Neural crest cell (in vitro differentiated cells): Measurements from ENCODE around the gene ZNF124. TPM values are rescaled to one million over a fixed set of nuclear protein-coding genes. Genes with fewer than 3 reads are reported as not detected.

Experiments
- DNase-seq: peaks from one replicate; pipeline ENCODE4 v3.0.0; 2021; ENCODE audit warnings: low read depth, mixed read lengths, low spot score
- H3K27ac Mint-ChIP-seq: one replicate; pipeline ENCODE4 v1.8.0; 2021; ENCODE audit warnings: mild to moderate bottlenecking, mixed read lengths; ENCODE audit not compliant: unreplicated experiment
- H3K27me3 Mint-ChIP-seq: 2 replicates; pipeline ENCODE4 v1.8.0; 2021; ENCODE audit warnings: low read depth, mild to moderate bottlenecking, mixed read lengths
- H3K36me3 Mint-ChIP-seq: 2 replicates; pipeline ENCODE4 v1.8.0; 2021; ENCODE audit warnings: low read depth, mild to moderate bottlenecking, mixed read lengths
- H3K4me1 Mint-ChIP-seq: 2 replicates; pipeline ENCODE4 v1.8.0; 2021; ENCODE audit warnings: mixed read lengths
- H3K4me3 Mint-ChIP-seq: one replicate; pipeline ENCODE4 v1.8.0; 2021; ENCODE audit warnings: mild to moderate bottlenecking, mixed read lengths
- H3K9me3 Mint-ChIP-seq: 2 replicates; pipeline ENCODE4 v1.8.0; 2021; ENCODE audit warnings: mixed read lengths
- CTCF ChIP-seq: fragments of 200-600 bp; sonication (generic); conservative IDR thresholded peaks from 2 replicates; pipeline ENCODE4 v1.5.0; 2021; ENCODE audit warnings: antibody characterized with exemption, mild to moderate bottlenecking
- total RNA-seq: library from RNA; stranded (reverse); gene quantifications from 2 replicates; pipeline ENCODE4 v1.2.1, GENCODE V29; 2021

Gene ZNF124
- total RNA-seq, 1 donor from 2014 or later, result 87.0 TPM

GRCh38 chr1:247114351-247115140 lies 57.3 kb downstream of the ZNF124 start:
- TF ChIP-seq CTCF, result no peak
- peak overlapping the region; percentile 76 for H3K4me3 Mint-ChIP-seq
- H3K27me3 Mint-ChIP-seq, result peaks cover 3% of the 10 kb centered on the region
- no peaks in the 10 kb centered on the region for H3K9me3 Mint-ChIP-seq
- peaks cover 5% of the 10 kb centered on the region for H3K36me3 Mint-ChIP-seq
- H3K27ac Mint-ChIP-seq, result no peak overlapping the region
- DNase-seq, result no peak
- H3K4me1 Mint-ChIP-seq, result peaks cover 10% of the 10 kb centered on the region

- no peak for TF ChIP-seq CTCF
- no peaks in the 10 kb centered on the region for H3K9me3 Mint-ChIP-seq
- peaks cover 10% of the 10 kb centered on the region for H3K4me1 Mint-ChIP-seq
- peaks cover 5% of the 10 kb centered on the region for H3K36me3 Mint-ChIP-seq
- H3K4me3 Mint-ChIP-seq, result peak overlapping the region; percentile 76
- H3K27ac Mint-ChIP-seq, result no peak overlapping the region
- no peak for DNase-seq
- peaks cover 3% of the 10 kb centered on the region for H3K27me3 Mint-ChIP-seq
Observed at GRCh38 chr1:247113733-247114271, 58.0 kb downstream of the ZNF124 start.

- no peak for TF ChIP-seq CTCF
- H3K4me3 Mint-ChIP-seq, result peak overlapping the region; percentile 76
- no peak for DNase-seq
- H3K9me3 Mint-ChIP-seq, result no peaks in the 10 kb centered on the region
- peaks cover 11% of the 10 kb centered on the region for H3K36me3 Mint-ChIP-seq
- peaks cover 10% of the 10 kb centered on the region for H3K4me1 Mint-ChIP-seq
- peaks cover 3% of the 10 kb centered on the region for H3K27me3 Mint-ChIP-seq
- H3K27ac Mint-ChIP-seq, result no peak overlapping the region
Observed at GRCh38 chr1:247113094-247113497, 58.7 kb downstream of the ZNF124 start.

DNA sequence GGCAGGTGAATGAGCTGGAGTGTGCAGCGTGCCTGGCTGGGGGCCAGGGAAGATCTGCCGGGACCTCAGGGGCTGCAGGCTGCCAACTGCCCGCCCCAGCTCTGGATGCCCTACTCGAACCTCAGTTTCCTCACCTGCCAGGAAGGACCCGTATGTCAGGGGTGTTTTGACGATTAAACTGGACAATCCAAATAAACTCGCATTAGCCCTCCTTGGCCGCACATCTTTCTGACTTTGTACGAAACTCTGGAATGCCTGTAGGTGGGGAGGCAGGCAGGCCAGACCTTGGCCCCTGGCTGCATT lies 59.4 kb downstream of the ZNF124 start:
- no peak overlapping the region for H3K27ac Mint-ChIP-seq

GRCh38 chr1:247111700-247112478 lies 59.9 kb downstream of the ZNF124 start:
- peak overlapping the region; percentile 82 for H3K4me3 Mint-ChIP-seq
- no peaks in the 10 kb centered on the region for H3K9me3 Mint-ChIP-seq
- no peak for TF ChIP-seq CTCF
- H3K36me3 Mint-ChIP-seq, result peaks cover 11% of the 10 kb centered on the region
- peaks cover 10% of the 10 kb centered on the region for H3K4me1 Mint-ChIP-seq
- DNase-seq, result peak; percentile 50
- H3K27me3 Mint-ChIP-seq, result peaks cover 3% of the 10 kb centered on the region
- peak overlapping the region; percentile 92 for H3K27ac Mint-ChIP-seq

More for the DNA sequence above, 59.4 kb downstream of the ZNF124 start:
- Mint-ChIP-seq H3K4me3 (peak overlapping the region; percentile 81), H3K4me1 (peaks cover 10% of the 10 kb centered on the region), H3K36me3 (peaks cover 11% of the 10 kb centered on the region), H3K9me3 (no peaks in the 10 kb centered on the region), H3K27me3 (peaks cover 3% of the 10 kb centered on the region)
- no peak for DNase-seq
- no peak for TF ChIP-seq CTCF
